Measurements from ENCODE around the gene KCNIP4.

- TF ChIP-seq CTCF (conservative IDR thresholded peaks at IDR 0.05; ENCODE audit: low read length) (no peak), EZH2phosphoT487 (IDR thresholded peaks at IDR 0.05; ENCODE audit: borderline replicate concordance) (no peak)
Measured at GRCh38 chr4:21467551-21467950, 481.0 kb downstream of the KCNIP4 start.
